ENCODE results near the gene MKRN2. TPM values are rescaled to one million over a fixed set of nuclear protein-coding genes. Genes with fewer than 3 reads are reported as not detected.
A peak's percentile ranks its signal among the peaks of the same experiment; 100 is the strongest.

The MKRN2 gene
- total and polyA plus RNA-seq, 2 of the 8 experiments (the other 6 are each of a cell fraction or from before 2014, with no cell fraction given), result 15.3 to 17.6 TPM

DNA sequence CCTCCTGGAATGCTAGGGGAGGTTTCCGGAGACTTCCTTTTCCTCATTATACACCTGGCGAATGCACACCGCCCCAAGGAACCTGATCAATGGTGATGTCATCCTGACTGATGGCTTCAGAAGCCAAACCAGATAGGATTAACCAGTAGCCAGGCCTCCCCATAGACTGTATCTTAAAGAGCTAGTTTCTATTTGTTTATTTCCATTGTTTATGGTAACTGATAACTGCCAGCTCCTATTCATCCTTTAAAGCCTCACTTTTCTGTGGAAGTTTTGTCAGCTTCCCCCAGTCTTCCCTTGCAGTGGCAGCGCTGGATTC is 11.5 kb upstream of the MKRN2 start, which contains the start of gene MKRN2OS:
Gene MKRN2OS, minus strand, starts transcription at position 27 of the 319 bp plus-strand sequence. CDS start 35 bp downstream, outside the sequence.
- ChIA-PET CTCF (ENCODE audit: partially characterized antibody) (interaction anchor here (1.2 kb wide), 1 partner anchor 38 kb away, joined by 4 read pairs; no protein-coding TSS in a partner anchor), POLR2A (ENCODE audit: partially characterized antibody) (interaction anchor here (0.7 to 3.0 kb wide), 7 partner anchors 8 to 117 kb away, joined by 3 to 21 read pairs (median 3); partner anchors contain the start of gene MKRN2)
- Histone ChIP-seq H3K23ac (ENCODE audit: insufficient read length) (no peak within 1 kb of the TSS), H4K5ac (ENCODE audit: insufficient read length, low read depth, low read length) (no peak within 1 kb of the TSS), H4K20me1 (replicated peaks in 1 of 2; ENCODE audit: control insufficient read depth in 1 of 2, insufficient read depth in 2 of 2, low read length in 2 of 2) (peaks cover 0 to 2% of the 10 kb centered on the region in 2 experiments), H3K79me2 (ENCODE audit: control insufficient read depth in 1 of 2, insufficient read depth in 2 of 2, low read length in 2 of 2) (no peaks in the 10 kb centered on the region), H3K27me3 (replicated peaks in 1 of 4; ENCODE audit: control insufficient read depth in 3 of 4, extremely low read depth in 1 of 4, insufficient read depth in 3 of 4, low read length in 3 of 4) (no peaks in the 10 kb centered on the region), H3K4me3 (ENCODE audit: extremely low read depth in 1 of 4, insufficient read depth in 2 of 4, low read depth in 3 of 4, low read length in 4 of 4) (peak within 1 kb of the TSS in 1 of 4 experiments; percentile 2; a peak in 1 of 8 replicates), H3K9ac (replicated peaks in 1 of 4; ENCODE audit: extremely low read depth in 1 of 4, low read depth in 3 of 4, low read length in 3 of 4) (0 out of 7 replicates have a peak within 1 kb of the TSS, but pooled peaks of 1 of the 4 experiments have one; percentile 11), H3K79me1 (ENCODE audit: low read depth, low read length) (no peaks in the 10 kb centered on the region), H2BK20ac (ENCODE audit: low read length) (no peak within 1 kb of the TSS), H2BK120ac (replicated peaks; ENCODE audit: low read depth, low read length) (no peak within 1 kb of the TSS), H2AFZ (ENCODE audit: low read length) (no peak within 1 kb of the TSS), H3K14ac (ENCODE audit: insufficient read length) (no peak within 1 kb of the TSS), H3K4ac (replicated peaks; ENCODE audit: insufficient read length, low read depth, low read length) (no peak within 1 kb of the TSS), H3K4me2 (ENCODE audit: insufficient read depth in 1 of 2, low read depth in 2 of 2, low read length in 2 of 2) (peak within 1 kb of the TSS; percentile 25 to 38; a peak in 2 of 4 replicates), H2BK5ac (ENCODE audit: low read depth, low read length) (no peak within 1 kb of the TSS), H4K91ac (replicated peaks; ENCODE audit: insufficient read length, low read length) (no peak within 1 kb of the TSS), H3K18ac (ENCODE audit: extremely low read depth, low read length) (no peak within 1 kb of the TSS), H3K56ac (replicated peaks; ENCODE audit: insufficient read length, low read depth, low read length) (no peak within 1 kb of the TSS), H2AK5ac (ENCODE audit: low read depth, low read length) (no peak within 1 kb of the TSS), H3K36me3 (ENCODE audit: control insufficient read depth in 2 of 4, insufficient read depth in 4 of 4, low read length in 3 of 4) (no peaks in the 10 kb centered on the region), H4K8ac (ENCODE audit: extremely low read depth, insufficient read depth, low read length) (no peak within 1 kb of the TSS; the same call in none of the 2 replicates), H3K9me3 (ENCODE audit: insufficient read depth in 2 of 2, low read depth in 1 of 2, low read length in 1 of 2) (no peaks in the 10 kb centered on the region), H2BK12ac (ENCODE audit: low read depth, low read length) (no peak within 1 kb of the TSS), H3K23me2 (ENCODE audit: low read depth, low read length) (no peaks in the 10 kb centered on the region), H2BK15ac (ENCODE audit: low read length) (no peak within 1 kb of the TSS), H3K4me1 (replicated peaks in 1 of 4; ENCODE audit: control insufficient read depth in 3 of 4, insufficient read depth in 4 of 4, low read length in 3 of 4) (peaks cover 0 to 4% (median 3%) of the 10 kb centered on the region in 4 experiments; a peak in 2 of 7 replicates), H3K27ac (ENCODE audit: low read depth, low read length) (no peak within 1 kb of the TSS)
- no peak for TF ChIP-seq EZH2 (IDR thresholded peaks at IDR 0.05; ENCODE audit: low read depth, low read length, severe bottlenecking)
- 0 out of 2 replicates have a peak, but pooled peaks have one; percentile 19 for TF ChIP-seq SP1 (IDR thresholded peaks at IDR 0.05; ENCODE audit: low read depth, low read length)
- no peak for TF ChIP-seq JUND (IDR thresholded peaks at IDR 0.05; ENCODE audit: low read length)
- TF ChIP-seq POLR2A (IDR thresholded peaks at IDR 0.05; ENCODE audit: control extremely low read depth in 1 of 2, low read depth in 2 of 2, low read length in 2 of 2), result peak in 1 of 2 experiments; percentile 10; a peak in 1 of 3 replicates
- no peak for TF ChIP-seq HDAC6 (IDR thresholded peaks at IDR 0.05; ENCODE audit: low read depth, low read length)
- no peak for TF ChIP-seq SP2 (IDR thresholded peaks at IDR 0.05; ENCODE audit: low read length)
- TF ChIP-seq GABPA (IDR thresholded peaks at IDR 0.05; ENCODE audit: borderline replicate concordance, insufficient read depth, low read length), result no peak
- no peak for TF ChIP-seq GTF2F1 (IDR thresholded peaks at IDR 0.05; ENCODE audit: borderline replicate concordance, low read depth, low read length)
- TF ChIP-seq RBBP5 (IDR thresholded peaks at IDR 0.05; ENCODE audit: borderline replicate concordance, low read depth, low read length), result no peak
- no peak for TF ChIP-seq BACH1 (IDR thresholded peaks at IDR 0.05; ENCODE audit: low read length)
- TF ChIP-seq TEAD4 (IDR thresholded peaks at IDR 0.05; ENCODE audit: low read depth, low read length), result peak; percentile 71; the same call in 1 of the 2 replicates
- TF ChIP-seq, protein P1, sequence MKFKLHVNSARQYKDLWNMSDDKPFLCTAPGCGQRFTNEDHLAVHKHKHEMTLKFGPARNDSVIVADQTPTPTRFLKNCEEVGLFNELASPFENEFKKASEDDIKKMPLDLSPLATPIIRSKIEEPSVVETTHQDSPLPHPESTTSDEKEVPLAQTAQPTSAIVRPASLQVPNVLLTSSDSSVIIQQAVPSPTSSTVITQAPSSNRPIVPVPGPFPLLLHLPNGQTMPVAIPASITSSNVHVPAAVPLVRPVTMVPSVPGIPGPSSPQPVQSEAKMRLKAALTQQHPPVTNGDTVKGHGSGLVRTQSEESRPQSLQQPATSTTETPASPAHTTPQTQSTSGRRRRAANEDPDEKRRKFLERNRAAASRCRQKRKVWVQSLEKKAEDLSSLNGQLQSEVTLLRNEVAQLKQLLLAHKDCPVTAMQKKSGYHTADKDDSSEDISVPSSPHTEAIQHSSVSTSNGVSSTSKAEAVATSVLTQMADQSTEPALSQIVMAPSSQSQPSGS (IDR thresholded peaks at IDR 0.05; ENCODE audit: low read length), result peak; percentile 91
- TF ChIP-seq CREB1 (IDR thresholded peaks at IDR 0.05), result 0 out of 2 replicates have a peak, but pooled peaks have one; percentile 35
- FAIRE-seq (no peak), DNase-seq (ENCODE audit: low read depth in 1 of 2, low spot score in 2 of 2) (peak in 1 of 2 experiments; percentile 56)
- 36% methylated on average over 4 of the region's 4 CpGs; no CpG with 5 or more reads in 1 of the 2 experiments for WGBS, 2 experiments (ENCODE audit: extremely low coverage in 1 of 2, insufficient coverage in 1 of 2, insufficient read length in 1 of 2, insufficient replicate concordance in 2 of 2, low coverage in 1 of 2, low lambda C conversion rate in 2 of 2, missing lambda C conversion rate in 1 of 2)
